Measurements from ENCODE around the gene CFAP119. TPM values are rescaled to one million over a fixed set of nuclear protein-coding genes. Genes with fewer than 3 reads are reported as not detected.

CFAP119 gene
- total RNA-seq, 2 donors from 2014 or later, result 6.9 to 12.6 TPM

DNA sequence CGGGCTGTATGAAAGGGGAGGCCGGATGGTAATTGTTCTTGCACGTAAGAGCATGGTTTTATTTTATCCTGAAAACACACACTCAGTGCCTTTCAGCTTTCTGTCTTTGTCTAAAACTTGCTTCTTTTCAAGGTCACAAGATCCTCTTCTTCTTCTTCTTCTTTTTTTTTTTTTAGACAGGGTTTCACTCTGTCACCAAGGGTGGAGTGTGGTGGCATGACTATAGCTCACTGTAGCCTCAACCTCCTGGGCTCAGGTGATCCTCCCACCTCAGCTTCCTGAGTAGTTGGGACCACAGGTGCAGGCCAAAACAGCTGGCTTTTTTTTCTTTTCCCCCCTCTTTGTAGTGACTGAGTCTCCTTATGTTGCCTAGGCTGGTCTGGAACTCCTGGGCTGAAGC is 41.1 kb upstream of the CFAP119 start:
- TF ChIP-seq, protein P1, sequence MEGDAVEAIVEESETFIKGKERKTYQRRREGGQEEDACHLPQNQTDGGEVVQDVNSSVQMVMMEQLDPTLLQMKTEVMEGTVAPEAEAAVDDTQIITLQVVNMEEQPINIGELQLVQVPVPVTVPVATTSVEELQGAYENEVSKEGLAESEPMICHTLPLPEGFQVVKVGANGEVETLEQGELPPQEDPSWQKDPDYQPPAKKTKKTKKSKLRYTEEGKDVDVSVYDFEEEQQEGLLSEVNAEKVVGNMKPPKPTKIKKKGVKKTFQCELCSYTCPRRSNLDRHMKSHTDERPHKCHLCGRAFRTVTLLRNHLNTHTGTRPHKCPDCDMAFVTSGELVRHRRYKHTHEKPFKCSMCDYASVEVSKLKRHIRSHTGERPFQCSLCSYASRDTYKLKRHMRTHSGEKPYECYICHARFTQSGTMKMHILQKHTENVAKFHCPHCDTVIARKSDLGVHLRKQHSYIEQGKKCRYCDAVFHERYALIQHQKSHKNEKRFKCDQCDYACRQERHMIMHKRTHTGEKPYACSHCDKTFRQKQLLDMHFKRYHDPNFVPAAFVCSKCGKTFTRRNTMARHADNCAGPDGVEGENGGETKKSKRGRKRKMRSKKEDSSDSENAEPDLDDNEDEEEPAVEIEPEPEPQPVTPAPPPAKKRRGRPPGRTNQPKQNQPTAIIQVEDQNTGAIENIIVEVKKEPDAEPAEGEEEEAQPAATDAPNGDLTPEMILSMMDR (conservative IDR thresholded peaks at IDR 0.05), result no peak
- Mint-ChIP-seq H3K27ac (no peak overlapping the region), H3K9me3 (no peaks in the 10 kb centered on the region), H3K4me1 (peaks cover 11% of the 10 kb centered on the region), H3K27me3 (ENCODE audit: insufficient read depth) (peaks cover 39% of the 10 kb centered on the region), H3K4me3 (no peak overlapping the region), H3K36me3 (ENCODE audit: low read depth) (no peaks in the 10 kb centered on the region)
- H3K36me3 ChIP-seq (ENCODE audit: control insufficient read depth, insufficient read depth, low read length), result no peaks in the 10 kb centered on the region
- H3K4me1 ChIP-seq (ENCODE audit: control insufficient read depth, insufficient read depth, low read length), result peaks cover 2% of the 10 kb centered on the region
- no peak for DNase-seq
- H3K27me3 ChIP-seq (ENCODE audit: control insufficient read depth, insufficient read depth, low read length, poor library complexity, severe bottlenecking), result no peaks in the 10 kb centered on the region
- H3K9me3 ChIP-seq (ENCODE audit: control insufficient read depth, low read length), result no peaks in the 10 kb centered on the region
- H3K4me3 ChIP-seq (ENCODE audit: low read length), result no peak overlapping the region
- H3K27ac ChIP-seq (ENCODE audit: low read depth, low read length), result no peak overlapping the region
- H3K9ac ChIP-seq (ENCODE audit: extremely low read depth, low read length, poor library complexity, severe bottlenecking), result no peak overlapping the region
- 79 to 94% methylated on average over 3 of the region's 3 CpGs for WGBS, 2 experiments (ENCODE audit: insufficient coverage in 1 of 2, insufficient read length in 1 of 2)

DNA sequence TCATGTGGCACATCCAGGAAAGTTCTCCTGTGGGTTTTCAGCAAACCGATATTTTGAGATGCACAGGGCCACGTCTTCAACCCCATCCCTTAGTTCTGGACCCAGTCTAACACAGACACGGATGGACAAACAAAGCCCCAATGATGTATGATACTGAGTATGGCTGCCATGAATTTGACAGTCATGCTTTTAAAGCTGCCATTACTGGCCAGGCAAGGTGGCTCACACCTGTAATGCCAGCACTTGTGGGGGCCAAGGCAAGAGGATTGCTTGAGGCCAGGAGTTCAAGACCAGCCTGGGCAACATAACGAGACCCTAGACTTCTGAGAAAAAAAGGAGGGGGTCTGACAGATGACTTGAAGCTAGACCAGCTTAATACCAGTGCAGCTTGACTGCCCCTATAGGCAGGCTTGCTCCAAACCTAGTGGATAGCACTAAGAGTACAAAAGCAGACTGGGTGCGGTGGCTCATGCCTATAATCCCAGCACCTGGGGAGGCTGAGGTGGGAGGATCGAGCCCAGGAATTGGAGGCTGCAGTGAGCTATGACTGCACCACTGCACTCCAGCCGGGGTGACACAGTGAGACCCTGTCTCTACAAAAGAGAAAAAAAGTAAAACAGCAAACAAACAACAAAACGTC is 35.9 kb upstream of the CFAP119 start:
- no peaks in the 10 kb centered on the region for H3K27me3 ChIP-seq (ENCODE audit: control insufficient read depth, insufficient read depth, low read length, poor library complexity, severe bottlenecking)
- no peaks in the 10 kb centered on the region for H3K9me3 ChIP-seq (ENCODE audit: control insufficient read depth, low read length)
- Mint-ChIP-seq H3K27ac (no peak overlapping the region), H3K36me3 (ENCODE audit: low read depth) (no peaks in the 10 kb centered on the region), H3K4me1 (peaks cover 4% of the 10 kb centered on the region), H3K9me3 (no peaks in the 10 kb centered on the region), H3K4me3 (no peak overlapping the region), H3K27me3 (ENCODE audit: insufficient read depth) (peaks cover 32% of the 10 kb centered on the region)
- TF ChIP-seq, protein P1 (conservative IDR thresholded peaks at IDR 0.05), result peak; percentile 61
- no peaks in the 10 kb centered on the region for H3K36me3 ChIP-seq (ENCODE audit: control insufficient read depth, insufficient read depth, low read length)
- H3K4me1 ChIP-seq (ENCODE audit: control insufficient read depth, insufficient read depth, low read length), result no peaks in the 10 kb centered on the region
- no peak overlapping the region for H3K4me3 ChIP-seq (ENCODE audit: low read length)
- no peak overlapping the region for H3K9ac ChIP-seq (ENCODE audit: extremely low read depth, low read length, poor library complexity, severe bottlenecking)
- DNase-seq, result no peak
- no peak overlapping the region for H3K27ac ChIP-seq (ENCODE audit: low read depth, low read length)
- 85 to 88% methylated on average over 7 of the region's 8 CpGs for WGBS, 2 experiments (ENCODE audit: insufficient coverage in 1 of 2, insufficient read length in 1 of 2)

DNA sequence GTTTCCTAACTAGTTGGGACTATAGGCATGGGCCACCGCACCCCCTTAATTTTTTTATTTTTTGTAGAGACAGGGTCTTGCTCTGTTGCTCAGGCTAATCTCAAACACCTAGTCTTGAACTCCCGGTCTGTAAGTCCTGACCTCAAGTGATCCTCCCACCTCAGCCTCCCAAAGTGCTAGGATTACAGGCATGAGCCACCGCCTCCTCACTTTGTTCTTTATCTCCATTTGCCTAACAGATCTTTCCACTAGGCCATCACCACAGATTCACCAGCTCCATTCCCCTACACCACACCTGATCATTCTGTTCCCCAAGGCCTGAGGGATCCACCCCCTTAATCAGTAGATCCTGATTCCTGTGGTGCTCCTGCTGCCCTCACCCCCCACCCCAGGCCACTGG is 32.8 kb upstream of the CFAP119 start:
- Mint-ChIP-seq H3K27me3 (ENCODE audit: insufficient read depth) (peaks cover 27% of the 10 kb centered on the region), H3K27ac (no peak overlapping the region), H3K9me3 (no peaks in the 10 kb centered on the region), H3K4me3 (no peak overlapping the region), H3K36me3 (ENCODE audit: low read depth) (no peaks in the 10 kb centered on the region), H3K4me1 (peaks cover 4% of the 10 kb centered on the region)
- Histone ChIP-seq H3K9ac (ENCODE audit: extremely low read depth, low read length, poor library complexity, severe bottlenecking) (no peak overlapping the region), H3K4me1 (ENCODE audit: control insufficient read depth, insufficient read depth, low read length) (no peaks in the 10 kb centered on the region), H3K9me3 (ENCODE audit: control insufficient read depth, low read length) (no peaks in the 10 kb centered on the region), H3K36me3 (ENCODE audit: control insufficient read depth, insufficient read depth, low read length) (no peaks in the 10 kb centered on the region), H3K4me3 (ENCODE audit: low read length) (no peak overlapping the region), H3K27ac (ENCODE audit: low read depth, low read length) (no peak overlapping the region), H3K27me3 (ENCODE audit: control insufficient read depth, insufficient read depth, low read length, poor library complexity, severe bottlenecking) (no peaks in the 10 kb centered on the region)
- DNase-seq, result no peak
- TF ChIP-seq, protein P1 (conservative IDR thresholded peaks at IDR 0.05), result no peak
- WGBS, 2 experiments (ENCODE audit: insufficient coverage in 1 of 2, insufficient read length in 1 of 2), result 85 to 94% methylated on average over 3 of the region's 3 CpGs

All from endodermal cell (in vitro differentiated cells).